ENCODE measurements around the gene LGALS9C.
"Not testable (repeated sequence)": the region's sequence is repeated elsewhere in the genome, so short reads cannot be mapped to it uniquely, and the experiment has no call there.

GRCh38 chr17:18485936-18486464, 9.4 kb downstream of the LGALS9C start:
- not testable (repeated sequence) for TF ChIP-seq CTCF, POLR2A (IDR thresholded peaks at IDR 0.05)

All from vagina (tissue), 2 donors.